GM10248 (cell line): ENCODE results near the gene OSBPL9.
A peak's percentile ranks its signal among the peaks of the same experiment; 100 is the strongest.

Experiments
- CTCF ChIA-PET: fragments of 300-600 bp; sonication (Branson Sonifier 250); formaldehyde crosslinking; extraction: SDS; loops from one replicate; lab custom pipeline; 2021; ENCODE audit warnings: antibody characterized with exemption; lab: Yijun Ruan, JAX
- POLR2A ChIA-PET: fragments of 350-650 bp; sonication (Branson Sonifier 250); formaldehyde crosslinking; extraction: SDS; loops from one replicate; lab custom pipeline; 2020; ENCODE audit warnings: antibody characterized with exemption; lab: Yijun Ruan, JAX
- DNase-seq: peaks from one replicate; pipeline ENCODE4 v3.0.0; 2012; ENCODE audit errors: extremely low spot score
- CTCF ChIP-seq: IDR thresholded peaks from 2 replicates; pipeline ENCODE4 v1.5.1; 2012; ENCODE audit warnings: mild to moderate bottlenecking, low read depth; ENCODE audit errors: extremely low read depth, missing control alignments, control extremely low read depth

Gene OSBPL9

GRCh38 chr1:51572365-51572764 lies 44.5 kb upstream of the OSBPL9 start:
- CTCF ChIA-PET = interaction anchor here (1.3 kb wide), 1 partner anchor 22 kb away, joined by 3 read pairs; no protein-coding TSS in a partner anchor
- no peak for TF ChIP-seq CTCF
- no peak for DNase-seq
- POLR2A ChIA-PET = no interaction called here

- ChIA-PET CTCF (interaction anchor here (2.0 kb wide), 1 partner anchor 9 kb away, joined by 5 read pairs; no protein-coding TSS in a partner anchor), POLR2A (no interaction called here)
- no peak for TF ChIP-seq CTCF
- no peak for DNase-seq
Observed at GRCh38 chr1:51574796-51575195, 42.1 kb upstream of the OSBPL9 start.

GRCh38 chr1:51575406-51576084 lies 41.3 kb upstream of the OSBPL9 start:
- POLR2A ChIA-PET = no interaction called here
- CTCF ChIA-PET = interaction anchor here (2.0 kb wide), 1 partner anchor 10 kb away, joined by 5 read pairs; no protein-coding TSS in a partner anchor
- no peak for DNase-seq
- TF ChIP-seq CTCF = no peak

GRCh38 chr1:51576085-51576444 lies 40.8 kb upstream of the OSBPL9 start:
- CTCF ChIA-PET = interaction anchor here (2.0 kb wide), 1 partner anchor 10 kb away, joined by 5 read pairs; no protein-coding TSS in a partner anchor
- peak; percentile 31 for DNase-seq
- POLR2A ChIA-PET = no interaction called here
- no peak for TF ChIP-seq CTCF

GRCh38 chr1:51576923-51577322 lies 40.0 kb upstream of the OSBPL9 start:
- no peak for TF ChIP-seq CTCF
- ChIA-PET CTCF (interaction anchor here (0.7 kb wide), 1 partner anchor 108 kb away, joined by 3 read pairs; no protein-coding TSS in a partner anchor), POLR2A (interaction anchor here (0.6 kb wide), 1 partner anchor 1139 kb away, joined by 4 read pairs; no protein-coding TSS in a partner anchor)
- DNase-seq = no peak

- ChIA-PET POLR2A (no interaction called here), CTCF (interaction anchor here (0.8 kb wide), 1 partner anchor 9 kb away, joined by 3 read pairs; no protein-coding TSS in a partner anchor)
- peak; percentile 63 for DNase-seq
- no peak for TF ChIP-seq CTCF
Observed at GRCh38 chr1:51578383-51579109, 38.3 kb upstream of the OSBPL9 start.
